ENCODE measurements around the gene SRPK3.

- TF ChIP-seq, protein P1, sequence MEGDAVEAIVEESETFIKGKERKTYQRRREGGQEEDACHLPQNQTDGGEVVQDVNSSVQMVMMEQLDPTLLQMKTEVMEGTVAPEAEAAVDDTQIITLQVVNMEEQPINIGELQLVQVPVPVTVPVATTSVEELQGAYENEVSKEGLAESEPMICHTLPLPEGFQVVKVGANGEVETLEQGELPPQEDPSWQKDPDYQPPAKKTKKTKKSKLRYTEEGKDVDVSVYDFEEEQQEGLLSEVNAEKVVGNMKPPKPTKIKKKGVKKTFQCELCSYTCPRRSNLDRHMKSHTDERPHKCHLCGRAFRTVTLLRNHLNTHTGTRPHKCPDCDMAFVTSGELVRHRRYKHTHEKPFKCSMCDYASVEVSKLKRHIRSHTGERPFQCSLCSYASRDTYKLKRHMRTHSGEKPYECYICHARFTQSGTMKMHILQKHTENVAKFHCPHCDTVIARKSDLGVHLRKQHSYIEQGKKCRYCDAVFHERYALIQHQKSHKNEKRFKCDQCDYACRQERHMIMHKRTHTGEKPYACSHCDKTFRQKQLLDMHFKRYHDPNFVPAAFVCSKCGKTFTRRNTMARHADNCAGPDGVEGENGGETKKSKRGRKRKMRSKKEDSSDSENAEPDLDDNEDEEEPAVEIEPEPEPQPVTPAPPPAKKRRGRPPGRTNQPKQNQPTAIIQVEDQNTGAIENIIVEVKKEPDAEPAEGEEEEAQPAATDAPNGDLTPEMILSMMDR (IDR thresholded peaks at IDR 0.05), result peak; percentile 1; the same call in 1 of the 3 replicates
- TF ChIP-seq, protein P2, sequence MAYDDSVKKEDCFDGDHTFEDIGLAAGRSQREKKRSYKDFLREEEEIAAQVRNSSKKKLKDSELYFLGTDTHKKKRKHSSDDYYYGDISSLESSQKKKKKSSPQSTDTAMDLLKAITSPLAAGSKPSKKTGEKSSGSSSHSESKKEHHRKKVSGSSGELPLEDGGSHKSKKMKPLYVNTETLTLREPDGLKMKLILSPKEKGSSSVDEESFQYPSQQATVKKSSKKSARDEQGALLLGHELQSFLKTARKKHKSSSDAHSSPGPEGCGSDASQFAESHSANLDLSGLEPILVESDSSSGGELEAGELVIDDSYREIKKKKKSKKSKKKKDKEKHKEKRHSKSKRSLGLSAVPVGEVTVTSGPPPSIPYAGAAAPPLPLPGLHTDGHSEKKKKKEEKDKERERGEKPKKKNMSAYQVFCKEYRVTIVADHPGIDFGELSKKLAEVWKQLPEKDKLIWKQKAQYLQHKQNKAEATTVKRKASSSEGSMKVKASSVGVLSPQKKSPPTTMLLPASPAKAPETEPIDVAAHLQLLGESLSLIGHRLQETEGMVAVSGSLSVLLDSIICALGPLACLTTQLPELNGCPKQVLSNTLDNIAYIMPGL (CRISPR knock-in tag; IDR thresholded peaks at IDR 0.05; ENCODE audit: borderline replicate concordance), result no peak
- TF ChIP-seq POLR2A (IDR thresholded peaks at IDR 0.05; ENCODE audit: low read length), result no peak
- TF ChIP-seq SREBF2 (IDR thresholded peaks at IDR 0.05), result no peak
- no peak for TF ChIP-seq EHMT2 (IDR thresholded peaks at IDR 0.05; ENCODE audit: low read depth)
- no peak for TF ChIP-seq RAD21 (conservative IDR thresholded peaks at IDR 0.05 in 1 of 2, IDR thresholded peaks at IDR 0.05 in 1 of 2)
- TF ChIP-seq MYC (IDR thresholded peaks at IDR 0.05; ENCODE audit: borderline replicate concordance, low read length), result no peak
- TF ChIP-seq USF2 (IDR thresholded peaks at IDR 0.05), result no peak
Measured at GRCh38 chrX:153744210-153745066, 36.4 kb upstream of the SRPK3 start.
